ENCODE data around the gene RASGRP2.

RASGRP2 gene

DNA sequence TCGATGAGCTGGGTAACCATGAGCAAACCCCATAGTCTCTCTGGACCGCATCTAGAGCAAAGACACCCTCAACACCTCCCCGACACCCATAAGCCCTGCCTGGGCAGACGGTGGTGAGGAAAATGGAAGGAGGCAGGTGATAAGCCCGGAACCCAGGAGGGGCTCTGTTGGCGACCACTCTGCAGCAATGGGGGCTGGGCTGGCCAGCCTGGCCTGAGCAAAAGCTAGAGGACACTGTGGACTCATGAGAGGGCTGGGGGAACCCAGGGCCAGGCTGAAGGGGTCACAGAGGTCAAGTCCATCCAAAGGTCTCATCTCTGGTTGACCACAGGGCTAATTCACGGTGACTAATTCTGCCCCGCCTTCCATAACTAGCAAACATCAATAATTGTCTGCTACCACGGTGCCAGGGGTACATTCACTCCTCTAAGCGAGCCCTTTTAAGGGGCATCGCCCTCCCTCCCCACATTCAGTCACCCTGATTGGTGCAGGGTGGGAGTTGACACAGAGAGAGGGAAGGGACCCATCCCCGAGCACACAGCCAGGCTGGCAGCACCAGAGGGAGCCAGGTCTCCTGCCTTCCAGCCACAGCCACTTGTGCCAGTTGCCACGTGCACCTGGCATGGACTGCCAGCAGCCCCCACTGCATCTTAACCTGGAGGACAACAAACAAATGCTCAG lies 11.9 kb upstream of the RASGRP2 start:
- DNase-seq (ENCODE audit: low read depth), result no peak

DNA sequence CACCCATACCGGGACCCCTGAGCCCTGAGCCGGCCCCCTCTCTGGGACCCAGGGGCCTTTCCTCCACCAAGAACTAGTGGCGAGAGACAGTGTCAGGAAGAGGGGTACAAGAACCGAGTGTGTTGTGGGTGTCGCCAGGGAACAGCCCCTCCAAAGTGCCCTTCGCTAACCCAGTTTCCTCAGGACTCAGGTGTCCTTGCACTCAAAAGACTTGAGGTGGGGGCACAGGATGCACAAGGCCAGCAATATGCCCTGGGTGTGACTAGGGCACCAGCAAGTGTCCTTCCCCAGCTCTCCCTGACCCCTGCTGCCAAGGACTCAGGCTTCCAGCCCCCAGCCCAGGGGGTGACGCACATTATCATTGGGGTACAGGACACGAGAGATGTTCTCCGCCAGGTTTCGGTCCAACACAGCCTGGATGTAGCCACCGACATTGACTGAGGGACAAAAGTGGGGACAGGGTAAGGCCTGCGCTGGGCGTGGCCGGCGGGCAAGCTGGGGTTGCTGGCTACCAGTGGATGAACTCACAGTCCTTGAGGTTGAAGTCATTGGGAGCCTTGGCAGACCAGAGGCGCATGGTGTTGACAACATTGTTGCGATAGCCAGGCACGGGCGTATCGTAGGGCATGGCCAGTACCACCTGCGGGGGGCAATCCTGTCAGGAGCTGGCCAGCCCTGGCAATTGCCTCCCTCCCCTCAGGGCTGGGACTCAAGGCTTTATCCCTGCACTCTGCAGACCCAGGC lies 11.1 kb upstream of the RASGRP2 start:
- DNase-seq (ENCODE audit: low read depth), result no peak

- no peak for DNase-seq (ENCODE audit: low read depth)
These were observed 10.4 kb upstream of the RASGRP2 start for GRCh38 chr11:64754124-64754918.

DNA sequence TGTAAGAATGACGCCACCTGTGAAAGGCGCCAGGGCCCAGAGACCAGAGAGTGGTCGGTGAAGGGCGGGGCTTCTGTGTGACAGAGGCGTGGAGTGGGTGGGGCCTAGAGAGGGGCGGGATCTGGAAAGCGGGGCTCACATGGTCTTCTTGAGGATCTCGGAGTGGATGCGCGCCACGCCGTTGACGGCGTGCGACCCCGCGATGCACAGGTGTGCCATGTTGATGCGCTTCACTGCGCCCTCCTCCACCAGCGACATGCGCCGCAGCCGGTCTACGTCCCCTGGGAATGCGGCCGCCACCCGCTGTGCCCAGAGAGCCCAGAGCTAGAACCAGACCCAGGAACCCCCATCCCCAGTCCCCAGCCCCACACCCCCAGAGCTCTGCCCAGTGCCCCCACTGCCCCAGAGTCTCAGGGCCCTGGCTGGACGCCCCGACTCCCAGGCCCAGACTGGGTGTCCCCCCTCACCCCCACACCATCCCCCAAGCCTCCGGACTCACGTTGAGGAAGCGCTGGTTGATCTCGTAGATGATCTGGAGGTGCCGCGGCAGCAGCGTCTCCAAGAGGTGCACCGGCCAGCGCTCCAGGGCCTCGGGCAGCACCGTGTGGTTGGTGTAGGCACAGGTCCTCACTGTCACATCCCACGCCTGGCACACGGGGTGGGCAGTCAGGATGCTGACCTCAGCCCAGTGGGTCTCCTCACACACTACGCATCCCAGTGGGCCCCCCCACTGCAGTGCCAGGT lies 9.6 kb upstream of the RASGRP2 start:
- no peak for DNase-seq (ENCODE audit: low read depth)

- no peak for DNase-seq (ENCODE audit: low read depth)
These were observed 9.1 kb upstream of the RASGRP2 start for GRCh38 chr11:64753019-64753379.

- DNase-seq (ENCODE audit: low read depth), result no peak
These were observed 8.4 kb upstream of the RASGRP2 start for GRCh38 chr11:64752175-64752970.

DNA sequence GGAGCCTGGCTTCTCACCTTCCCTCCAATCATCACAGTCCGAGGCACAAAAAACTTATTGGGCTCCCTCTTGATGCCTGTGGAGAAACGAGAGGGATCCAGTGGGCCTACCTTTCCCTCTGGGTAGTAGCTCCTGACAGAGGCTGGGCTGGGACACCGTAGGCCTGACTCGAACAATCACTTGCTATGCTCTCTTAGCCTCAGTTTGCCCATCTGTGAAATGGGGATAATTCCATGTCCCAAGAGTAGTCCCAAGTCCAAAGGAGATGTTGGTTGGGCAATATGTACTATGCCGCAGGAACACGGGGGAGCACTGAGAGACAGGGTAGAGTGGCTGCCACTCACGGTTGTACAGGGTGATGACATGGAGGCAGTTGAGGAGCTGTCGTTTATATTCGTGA lies 7.6 kb upstream of the RASGRP2 start:
- DNase-seq (ENCODE audit: low read depth), result no peak

DNA sequence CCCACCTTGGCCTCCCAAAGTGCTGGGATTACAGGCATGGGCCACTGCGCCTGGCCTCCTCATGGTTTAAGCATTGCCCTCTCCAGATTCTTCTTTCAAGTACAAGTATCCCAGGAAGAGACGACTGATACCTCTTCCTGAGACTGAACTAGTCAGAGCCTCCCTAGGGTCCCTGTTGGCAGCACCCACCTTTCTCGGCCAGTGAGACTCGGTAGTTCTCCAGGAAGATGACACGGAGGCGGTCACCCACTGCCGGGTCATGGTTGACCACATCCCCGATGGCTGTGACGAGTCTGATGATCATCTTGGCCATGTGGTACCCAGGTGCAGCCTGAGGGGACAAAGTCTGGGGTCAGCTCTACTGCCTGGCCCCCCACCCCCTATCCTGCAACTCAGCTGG lies 7.2 kb upstream of the RASGRP2 start:
- DNase-seq (ENCODE audit: low read depth), result no peak

GRCh38 chr11:64750361-64751054 lies 6.6 kb upstream of the RASGRP2 start:
- DNase-seq (ENCODE audit: low read depth), result no peak

DNA sequence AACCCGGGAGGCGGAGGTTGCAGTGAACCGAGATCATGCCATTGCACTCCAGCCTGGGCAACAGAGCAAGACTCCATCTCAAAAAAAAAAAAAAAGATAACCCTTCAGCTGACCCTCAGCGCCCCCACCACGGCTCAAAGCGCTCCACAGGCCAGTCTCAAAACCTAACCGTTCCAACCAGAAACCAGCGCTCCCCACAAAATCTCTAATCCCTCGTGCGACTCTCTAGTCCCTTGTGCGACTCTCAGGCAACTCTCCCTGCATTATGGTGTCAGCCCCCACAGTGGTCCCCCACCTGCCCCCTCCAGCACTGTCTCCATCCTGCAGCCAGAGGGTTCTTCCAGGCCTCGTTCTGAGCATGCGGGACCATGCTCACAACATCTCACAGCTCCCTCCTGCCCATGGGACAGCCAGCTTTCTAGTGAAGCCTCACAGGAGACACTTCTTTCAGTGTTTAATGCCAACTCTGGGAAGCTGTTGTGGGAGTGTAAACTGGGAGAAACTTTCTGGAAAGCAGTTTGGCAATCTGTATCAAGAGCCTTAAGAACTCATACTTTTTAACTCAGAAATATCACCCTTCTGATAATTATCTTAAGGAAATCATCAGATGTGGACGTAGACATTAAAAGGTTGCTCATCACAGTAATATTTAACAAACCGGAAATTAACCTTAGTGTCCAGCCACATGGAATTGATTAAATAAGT lies 4.2 kb upstream of the RASGRP2 start:
- no peak for DNase-seq (ENCODE audit: low read depth)

DNA sequence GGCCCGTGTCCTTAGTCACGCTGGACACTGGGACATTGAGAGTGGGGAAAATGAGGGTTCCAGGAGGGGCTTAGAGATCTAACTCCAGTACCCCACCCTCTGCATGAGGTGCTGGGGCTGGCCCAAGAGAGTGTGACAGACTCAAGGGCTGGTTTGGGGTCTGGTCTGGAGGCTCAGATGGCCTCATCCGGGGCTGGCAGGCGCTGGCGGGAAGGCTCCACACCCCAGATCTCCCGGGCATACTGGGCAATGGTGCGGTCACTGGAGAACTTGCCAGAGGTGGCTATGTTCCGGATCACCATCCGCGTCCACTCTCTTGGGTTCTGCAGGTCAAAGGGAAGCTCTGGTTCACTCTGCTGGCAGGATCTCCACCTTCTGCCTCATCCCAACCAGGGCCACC lies 2.5 kb upstream of the RASGRP2 start:
- no peak for DNase-seq (ENCODE audit: low read depth)

DNA sequence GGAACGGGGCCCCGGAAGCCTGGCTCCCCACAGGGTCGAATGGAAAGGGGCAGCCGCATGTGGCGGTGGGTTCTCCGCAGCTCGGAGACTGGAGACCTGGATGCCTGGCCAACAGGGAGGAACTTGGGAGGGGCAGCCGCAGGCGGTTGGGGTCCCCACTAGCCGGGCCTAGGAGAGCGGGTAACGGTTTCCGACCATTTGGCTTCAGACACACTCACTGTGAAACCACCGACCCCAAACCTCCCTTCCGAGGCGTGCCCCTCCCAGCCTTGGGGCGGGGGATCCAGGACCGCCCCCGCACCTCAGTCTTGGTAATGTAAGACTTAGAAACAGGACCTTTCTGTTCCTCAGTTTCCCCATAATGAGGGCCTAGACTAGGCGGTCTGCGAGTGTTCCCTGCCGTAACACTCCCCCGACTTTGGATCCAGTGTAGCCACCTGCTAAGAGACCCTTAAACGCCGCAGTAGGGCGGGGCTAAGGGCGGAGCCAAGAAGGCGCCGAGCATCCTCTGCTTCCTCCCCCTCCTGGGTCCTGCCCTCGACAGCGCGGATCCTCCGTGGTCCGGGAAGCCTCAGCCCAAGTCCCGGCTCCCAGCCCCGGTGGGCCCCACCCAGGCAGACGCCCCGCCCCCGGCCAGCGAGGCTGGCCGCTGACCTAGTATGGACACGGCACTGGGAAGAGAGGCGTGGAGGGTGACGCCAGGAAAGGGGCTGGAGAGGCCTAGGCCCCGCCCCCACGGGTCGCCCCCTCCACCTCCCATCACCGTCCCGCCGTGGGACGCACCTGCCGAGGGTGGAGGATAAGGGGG lies 1.8 kb upstream of the RASGRP2 start:
- DNase-seq (ENCODE audit: low read depth), result peak; percentile 54

DNA sequence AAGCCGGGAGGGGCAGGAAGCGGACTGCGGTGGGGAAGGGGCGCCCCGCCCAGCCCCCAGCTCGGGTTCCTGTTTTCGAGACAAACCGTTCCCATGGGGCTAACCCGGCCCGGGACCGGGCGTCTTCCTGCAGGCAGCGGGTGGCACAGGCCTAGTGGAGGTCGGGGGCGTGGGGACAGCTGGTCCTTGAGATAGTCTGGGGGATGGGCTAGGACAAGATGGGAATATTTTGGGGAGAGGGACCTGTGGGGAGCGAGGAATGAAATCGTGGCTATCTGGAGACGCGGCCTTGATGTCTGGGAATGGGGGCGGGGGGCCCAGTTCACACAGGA lies 1.2 kb upstream of the RASGRP2 start:
- peak; percentile 59 for DNase-seq (ENCODE audit: low read depth)

DNA sequence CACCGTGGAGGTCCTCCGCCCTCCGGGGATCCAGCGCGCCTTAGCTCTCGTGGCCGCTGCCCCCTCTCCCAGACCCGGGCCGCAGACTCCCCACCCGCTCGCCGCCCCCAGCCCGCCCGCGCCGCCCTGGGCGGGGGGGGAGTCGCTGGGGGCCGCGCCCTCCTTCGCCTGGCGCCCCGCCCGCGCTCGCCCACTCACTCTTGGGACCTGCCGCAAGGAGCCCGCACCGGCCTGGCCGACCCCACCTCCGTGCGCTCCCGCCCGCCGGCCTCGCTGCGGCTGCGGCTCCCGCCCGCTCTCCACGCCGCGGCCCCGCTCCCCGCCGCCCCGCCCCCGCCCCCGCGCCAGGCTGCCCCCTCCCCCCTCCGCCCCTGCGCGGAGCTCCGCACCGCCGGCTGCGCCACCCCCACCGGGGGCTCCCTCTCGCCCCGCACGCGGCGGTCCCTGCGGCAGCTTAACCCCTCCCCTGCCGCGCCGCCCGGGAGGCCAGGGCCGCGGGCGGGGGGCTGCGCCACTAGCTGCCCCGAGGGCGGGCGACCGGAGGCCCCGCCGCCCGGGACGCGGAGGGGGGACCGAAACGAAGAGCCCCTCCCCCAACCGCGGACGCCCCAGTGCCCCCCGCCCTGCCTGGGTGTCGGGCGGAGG lies 724 bp upstream of the RASGRP2 start:
- DNase-seq (ENCODE audit: low read depth), result no peak

- peak; percentile 72 for DNase-seq (ENCODE audit: low read depth)
These were observed 902 bp downstream of the RASGRP2 start for GRCh38 chr11:64742889-64743590.

GRCh38 chr11:64742087-64742888 lies 1.7 kb downstream of the RASGRP2 start:
- no peak for DNase-seq (ENCODE audit: low read depth)

- no peak for DNase-seq (ENCODE audit: low read depth)
These were observed 2.4 kb downstream of the RASGRP2 start for GRCh38 chr11:64741375-64742086.

Data from activated T-helper 9 cell treated with anti-CD3 and anti-CD28 coated beads, Interleukin-2, amount 50 U/mL, for 16 hours (primary cell).